GM21515 (cell line): ENCODE measurements around the gene RASA3.
"Not testable (repeated sequence)": the region's sequence is repeated elsewhere in the genome, so short reads cannot be mapped to it uniquely, and the experiment has no call there.

Experiments
- ATAC-seq: cut with Tn5 transposase; IDR thresholded peaks from one replicate; pipeline ENCODE4 v1.9.1; 2021; ENCODE audit not compliant: unreplicated experiment

Gene RASA3

GRCh38 chr13:114157869-114158495, 25.6 kb upstream of the RASA3 start:
- ATAC-seq: no peak

DNA sequence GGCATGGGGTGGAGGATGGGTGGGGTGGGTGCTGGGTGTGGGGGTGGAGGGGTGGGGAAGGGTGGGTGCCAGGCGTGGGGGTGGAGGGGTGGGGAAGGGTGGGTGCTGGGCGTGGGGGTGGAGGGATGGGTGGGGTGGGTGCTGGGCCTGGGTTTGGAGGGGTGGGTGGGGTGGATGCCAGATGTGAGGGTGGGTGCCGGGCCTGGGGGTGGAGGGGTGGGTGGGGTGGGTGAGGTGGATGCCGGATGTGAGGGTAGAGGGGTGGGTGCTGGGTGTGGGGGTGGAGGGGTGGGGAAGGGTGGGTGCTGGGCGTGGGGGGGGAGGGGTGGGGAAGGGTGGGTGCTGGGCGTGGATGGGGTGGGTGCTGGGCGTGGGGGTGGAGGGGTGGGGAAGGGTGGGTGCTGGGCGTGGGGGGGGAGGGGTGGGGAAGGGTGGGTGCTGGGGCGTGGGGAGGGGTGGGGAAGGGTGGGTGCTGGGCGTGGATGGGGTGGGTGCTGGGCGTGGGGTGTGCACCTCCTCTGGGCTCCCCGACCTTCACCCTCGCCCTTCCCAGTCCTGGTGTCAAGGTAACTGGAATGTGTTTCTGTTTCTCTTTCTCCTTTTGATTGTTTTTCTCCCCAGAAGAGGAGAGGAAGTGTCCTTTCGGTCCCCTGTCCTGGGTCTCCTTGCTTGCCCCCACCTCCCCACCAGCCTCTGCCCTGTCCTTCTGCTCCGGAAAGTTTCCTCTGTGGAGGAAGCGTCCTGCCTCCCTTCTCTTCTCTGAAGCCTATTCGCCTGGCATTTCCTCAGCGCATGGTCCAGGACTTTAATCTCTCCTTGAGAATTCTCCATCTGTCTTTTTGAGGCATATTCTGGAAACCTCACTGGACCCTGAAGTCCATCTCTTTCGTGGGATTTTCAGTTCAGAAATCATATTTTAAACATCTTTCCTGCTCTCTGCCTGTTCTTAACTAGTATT, 23.8 kb upstream of the RASA3 start:
- no peak for ATAC-seq

- ATAC-seq: no peak
Measured at GRCh38 chr13:114155320-114155719, 22.9 kb upstream of the RASA3 start.

DNA sequence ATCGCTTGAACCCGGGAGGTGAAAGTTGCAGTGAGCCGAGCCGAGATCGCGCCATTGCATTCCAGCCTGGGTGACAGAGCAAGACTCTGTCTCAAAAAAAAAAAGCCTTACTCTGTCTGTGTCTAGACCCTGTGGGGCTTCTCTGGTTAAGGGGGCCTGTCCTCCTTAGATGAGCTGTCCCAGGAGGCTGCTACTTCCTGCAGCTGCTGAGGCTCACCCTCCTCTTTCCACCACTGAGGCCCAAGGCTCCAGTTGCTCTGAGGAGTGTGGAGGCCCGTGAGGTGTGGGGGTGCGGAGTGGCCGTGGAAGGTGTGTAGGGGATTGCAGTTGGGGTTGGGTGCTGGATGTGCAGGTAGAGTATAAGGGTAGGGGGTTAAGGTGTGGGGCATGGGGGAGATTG, 22.1 kb upstream of the RASA3 start:
- no peak for ATAC-seq

DNA sequence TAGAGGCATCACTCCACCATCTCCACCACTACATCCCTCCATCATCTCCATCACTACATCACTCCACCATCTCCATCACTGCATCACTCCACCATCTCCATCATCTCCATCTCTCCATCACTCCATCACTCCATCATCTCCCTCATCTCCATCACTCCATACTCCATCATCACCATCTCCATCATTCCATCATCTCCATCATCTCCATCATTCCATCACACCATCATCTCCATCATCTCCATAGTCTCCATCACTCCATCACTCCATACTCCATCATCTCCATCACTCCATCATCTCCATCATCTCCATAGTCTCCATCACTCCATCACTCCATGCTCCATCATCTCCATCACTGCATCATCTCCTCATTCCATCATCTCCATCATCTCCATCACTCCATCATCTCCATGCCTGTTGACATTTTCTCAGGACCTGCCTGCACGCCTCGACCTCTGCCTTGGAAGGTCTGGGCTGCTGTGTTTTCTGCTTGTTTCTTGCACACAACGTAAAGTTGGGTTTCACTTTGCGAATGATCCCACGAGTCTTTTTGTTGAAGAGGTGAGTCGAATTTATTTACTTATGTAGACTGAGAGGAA, 21.2 kb upstream of the RASA3 start:
- no peak for ATAC-seq

DNA sequence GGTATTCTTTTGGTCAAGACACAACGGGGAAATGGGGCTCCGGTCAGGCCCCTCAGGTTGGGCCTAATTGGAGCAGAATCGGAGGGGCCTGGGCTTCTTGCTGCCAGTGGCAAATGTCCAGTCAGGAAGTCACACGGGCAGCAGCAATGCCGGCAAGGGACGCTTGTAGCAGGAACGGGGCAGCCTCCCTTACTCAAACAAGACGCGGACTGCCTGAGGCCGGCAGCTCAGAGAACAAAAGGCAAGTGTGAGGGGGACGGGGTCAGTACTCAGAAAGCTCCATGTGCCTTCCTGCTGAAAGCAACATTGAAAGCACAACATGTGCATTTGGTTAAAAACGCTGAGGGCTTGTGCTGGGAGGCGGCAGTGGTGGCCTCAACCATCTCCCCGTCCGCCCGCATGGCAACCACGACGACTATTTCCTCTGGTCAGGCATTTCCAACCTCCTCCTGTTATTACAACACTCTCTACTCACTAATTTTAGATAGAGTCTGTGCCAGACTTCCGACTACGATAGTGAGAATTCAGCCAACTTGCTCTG, 20.5 kb upstream of the RASA3 start:
- ATAC-seq: no peak

- no peak for ATAC-seq
Measured at GRCh38 chr13:114152285-114152645, 19.8 kb upstream of the RASA3 start.

- no peak for ATAC-seq
Measured at GRCh38 chr13:114151565-114152284, 19.3 kb upstream of the RASA3 start.

DNA sequence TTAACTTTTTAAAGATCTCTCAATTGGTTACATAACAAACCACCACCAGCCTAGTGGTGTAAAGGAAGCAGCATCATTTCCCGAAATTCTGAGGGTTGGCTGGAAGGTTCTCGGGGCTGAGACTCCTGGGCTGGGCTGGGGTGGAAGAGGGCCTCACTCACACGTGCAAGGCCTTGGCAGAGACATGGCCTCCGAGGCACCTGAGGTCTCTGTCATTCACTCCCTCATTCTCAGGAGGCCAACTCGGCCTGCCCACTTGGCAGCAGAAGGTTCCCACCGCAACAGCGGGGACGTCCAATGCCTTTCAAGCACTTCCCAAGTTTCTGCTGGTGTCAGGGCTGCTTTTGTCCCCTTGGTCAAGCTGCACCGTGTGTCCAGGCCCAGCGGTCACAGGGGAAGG, 18.6 kb upstream of the RASA3 start:
- ATAC-seq: no peak

DNA sequence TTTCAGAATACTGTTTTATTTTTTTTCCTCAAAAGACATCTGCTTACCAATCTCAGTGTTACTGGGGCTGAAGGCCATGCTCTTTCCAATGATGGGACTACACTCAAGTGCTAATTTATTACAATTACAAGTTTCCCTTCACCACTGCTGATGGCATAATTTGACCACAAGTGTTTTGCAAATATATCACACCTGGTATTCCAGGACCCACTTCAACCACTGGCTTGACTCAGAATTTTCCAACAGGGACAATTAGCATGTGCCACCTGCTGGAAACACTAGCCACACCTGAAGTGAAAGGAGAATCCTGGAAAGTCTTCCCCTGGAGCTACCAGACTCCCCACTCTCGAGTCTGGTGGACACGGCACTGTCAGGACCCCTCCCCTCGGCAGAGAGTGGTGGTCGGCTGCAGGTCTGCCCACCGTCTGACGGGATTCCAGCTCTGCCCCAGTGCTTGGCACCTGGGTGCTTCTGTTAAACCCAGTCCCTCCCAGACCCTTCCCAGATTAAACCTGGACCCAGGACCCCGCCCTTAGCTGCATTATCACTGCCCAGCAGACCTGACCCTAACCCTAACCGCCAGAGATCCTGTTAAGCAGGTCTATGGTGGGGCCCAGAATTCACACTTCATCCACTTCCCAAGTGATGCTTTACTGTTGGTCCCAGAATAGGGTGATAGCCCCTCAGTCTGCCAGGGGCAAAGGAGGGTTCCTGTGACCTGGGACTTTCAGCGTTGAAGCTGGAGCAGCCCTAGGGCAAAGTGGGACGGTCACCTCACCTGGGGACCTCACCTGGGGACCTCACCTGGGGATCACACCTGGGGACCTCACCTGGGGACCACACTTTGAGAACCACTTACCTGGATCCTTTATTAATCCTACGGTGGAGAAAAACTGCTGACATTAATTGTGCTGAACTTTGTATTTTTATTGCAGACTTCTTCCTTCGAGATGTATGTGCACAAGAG, 17.6 kb upstream of the RASA3 start:
- no peak for ATAC-seq

GRCh38 chr13:114148886-114149285, 16.5 kb upstream of the RASA3 start:
- not testable (repeated sequence) for ATAC-seq

DNA sequence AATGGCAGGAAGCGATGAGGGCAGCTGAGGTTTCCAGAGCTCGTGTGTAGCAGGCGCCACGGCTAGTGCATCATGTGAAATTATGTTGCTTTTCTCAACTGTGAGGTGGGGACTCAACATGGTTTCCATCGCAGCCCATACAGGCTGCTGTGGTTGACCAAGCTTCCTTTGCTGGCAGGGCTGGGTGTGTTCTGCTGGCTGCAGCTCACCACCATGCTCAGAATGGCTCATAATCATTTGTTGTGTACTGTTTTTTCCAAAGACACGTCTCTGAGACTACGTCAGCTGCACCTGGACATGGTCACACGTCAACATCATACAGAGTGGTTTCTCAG, 16.1 kb upstream of the RASA3 start:
- ATAC-seq: peak; percentile 87

DNA sequence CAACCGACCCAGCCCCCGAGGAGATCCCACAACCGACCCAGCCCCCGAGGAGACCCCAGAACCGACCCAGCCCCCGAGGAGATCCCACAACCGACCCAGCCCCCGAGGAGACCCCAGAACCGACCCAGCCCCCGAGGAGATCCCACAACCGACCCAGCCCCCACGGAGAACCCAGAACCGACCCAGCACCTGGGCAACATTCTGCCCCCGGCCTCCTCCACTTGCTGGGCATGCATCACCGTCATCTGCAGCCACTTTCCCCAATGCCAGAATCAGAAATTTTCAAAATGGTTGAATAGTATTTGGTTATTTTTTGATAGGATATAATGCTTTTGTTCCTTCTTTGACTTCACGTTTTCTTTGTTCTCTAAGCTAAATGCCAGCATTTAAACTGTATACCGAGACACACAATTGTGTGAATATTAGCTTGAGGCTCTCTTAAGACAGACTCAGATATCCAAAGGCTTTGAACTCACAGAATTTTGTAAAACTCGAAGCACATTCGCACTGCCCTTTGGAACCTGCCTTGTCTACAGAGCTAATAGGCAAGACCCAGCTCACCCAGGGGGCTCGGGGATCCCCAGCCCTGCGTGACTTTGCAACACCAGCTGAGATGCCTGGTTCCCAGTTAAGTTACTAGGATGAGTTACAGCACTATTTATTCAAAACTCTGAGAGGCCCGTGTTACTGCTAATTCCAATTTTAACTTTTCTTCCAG, 15.5 kb upstream of the RASA3 start:
- peak; percentile 23 for ATAC-seq

DNA sequence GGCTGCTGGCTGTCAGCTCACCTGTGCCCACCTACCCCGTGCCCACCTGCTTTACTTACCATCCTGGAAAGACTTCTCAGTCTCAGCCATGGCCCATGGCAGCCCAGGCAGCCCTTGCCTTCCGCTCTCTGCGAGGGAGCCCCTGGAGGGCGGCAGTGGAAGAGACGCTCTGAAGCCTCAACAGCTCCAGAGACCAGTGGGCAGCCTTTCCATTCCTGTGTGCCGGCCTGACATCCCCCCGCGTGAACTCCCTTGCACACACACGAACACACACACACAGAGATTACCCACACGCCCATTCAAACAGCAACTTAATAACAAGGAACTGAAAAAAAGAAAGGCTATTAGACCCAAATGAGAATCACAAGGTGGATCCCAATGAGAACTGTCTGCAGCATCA, 14.2 kb upstream of the RASA3 start:
- ATAC-seq: no peak

DNA sequence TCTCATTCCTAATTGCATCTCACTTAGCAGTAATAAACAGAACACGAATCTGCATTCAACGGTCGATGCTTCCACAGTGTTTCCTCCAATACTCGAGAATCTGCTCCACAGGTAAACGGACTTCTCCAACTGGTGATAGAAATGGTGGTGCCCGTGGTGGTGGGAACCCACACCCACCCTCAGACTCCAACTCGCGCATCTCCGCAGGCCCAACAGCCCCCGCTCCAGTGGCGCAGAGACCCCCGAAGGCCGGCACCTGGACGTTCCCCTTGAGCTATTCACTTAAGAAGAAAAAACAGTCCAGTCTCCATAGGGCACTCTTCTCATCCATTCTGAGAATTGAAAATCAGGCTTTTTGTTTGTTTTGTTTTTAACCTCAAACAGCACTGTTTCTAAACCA, 13.8 kb upstream of the RASA3 start:
- no peak for ATAC-seq

- no peak for ATAC-seq
Measured at GRCh38 chr13:114145722-114146121, 13.3 kb upstream of the RASA3 start.

GRCh38 chr13:114145256-114145655, 12.8 kb upstream of the RASA3 start:
- no peak for ATAC-seq

DNA sequence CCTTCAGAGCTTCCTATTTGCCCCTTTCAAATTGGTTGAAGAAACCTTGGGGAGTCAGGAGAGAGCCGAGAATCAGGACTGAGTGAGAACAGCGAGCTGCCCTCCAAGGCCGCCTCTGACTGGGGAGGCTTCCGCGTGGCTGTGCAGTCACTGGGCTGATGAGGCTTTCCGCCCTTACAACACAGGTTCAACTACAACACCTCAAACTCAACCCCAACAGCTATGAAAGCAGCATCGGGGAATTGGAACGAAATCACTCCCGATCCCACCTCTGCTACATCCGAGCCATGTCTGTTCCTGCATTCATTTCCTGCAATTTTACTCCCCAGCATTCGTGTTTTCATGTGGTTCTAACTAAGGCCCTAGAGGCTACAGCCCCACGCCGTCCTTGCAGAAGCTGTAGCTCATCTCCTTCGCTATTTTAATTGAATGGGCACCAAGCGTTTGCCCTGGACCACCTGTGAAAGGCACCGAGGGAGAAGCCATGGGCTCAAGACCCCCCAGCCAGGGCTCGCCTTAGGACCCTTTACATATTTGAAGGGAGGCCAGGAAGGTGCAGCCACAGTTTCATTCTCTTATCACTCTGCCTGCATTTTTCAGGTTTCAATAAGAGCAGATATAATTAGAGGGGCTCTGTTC, 12.3 kb upstream of the RASA3 start:
- no peak for ATAC-seq
